GM19193 (cell line): Measurements from ENCODE around the gene ESYT3.

ENCODE experiments used
- POLR2A ChIP-seq: IDR thresholded peaks from 4 replicates; pipeline ENCODE4 v1.6.1; 2011; ENCODE audit not compliant: insufficient read depth, insufficient read length; ENCODE audit errors: extremely low read depth

Gene ESYT3

DNA sequence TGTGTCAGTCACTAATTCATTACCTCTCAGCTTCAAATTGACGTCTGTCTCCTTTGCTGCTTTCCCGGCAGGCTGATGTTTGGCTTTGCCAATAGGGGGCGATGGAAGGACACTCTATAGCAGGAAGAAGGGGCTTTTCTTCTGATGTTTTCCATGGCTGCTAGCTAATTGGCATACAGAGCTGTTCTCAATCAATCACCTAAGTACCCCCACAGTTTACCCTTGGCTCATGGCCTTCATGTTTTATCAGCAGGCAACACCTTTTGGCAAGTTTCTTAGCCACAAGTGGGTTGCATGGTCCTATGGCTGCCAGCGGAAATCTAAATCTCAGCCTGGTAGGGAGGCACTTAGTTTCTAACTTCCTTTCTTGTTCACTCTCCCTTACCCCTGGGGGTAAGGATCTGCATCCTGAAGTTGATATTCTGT is 45.0 kb downstream of the ESYT3 start:
- TF ChIP-seq POLR2A: no peak

GRCh38 chr3:138491971-138492370 is 57.6 kb downstream of the ESYT3 start:
- no peak for TF ChIP-seq POLR2A

- TF ChIP-seq POLR2A: no peak
Observed at GRCh38 chr3:138492980-138493675, 58.7 kb downstream of the ESYT3 start.

- TF ChIP-seq POLR2A: no peak
Observed at GRCh38 chr3:138493804-138494606, 59.6 kb downstream of the ESYT3 start.

DNA sequence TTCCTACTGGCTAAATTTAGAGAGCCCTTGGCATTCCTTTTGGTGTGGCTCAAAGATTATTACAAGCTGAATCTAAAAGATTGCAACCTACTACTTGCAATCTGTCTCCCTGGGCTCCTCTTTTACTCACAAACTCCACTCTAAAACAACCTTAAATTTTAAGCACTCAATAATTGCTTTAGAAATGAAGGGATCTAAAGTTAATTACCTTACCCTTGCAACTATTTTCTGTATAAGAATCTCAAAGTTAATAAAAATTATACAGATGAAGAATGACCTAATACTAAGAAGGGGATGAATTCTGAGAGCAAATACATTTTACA is 60.2 kb downstream of the ESYT3 start:
- no peak for TF ChIP-seq POLR2A

DNA sequence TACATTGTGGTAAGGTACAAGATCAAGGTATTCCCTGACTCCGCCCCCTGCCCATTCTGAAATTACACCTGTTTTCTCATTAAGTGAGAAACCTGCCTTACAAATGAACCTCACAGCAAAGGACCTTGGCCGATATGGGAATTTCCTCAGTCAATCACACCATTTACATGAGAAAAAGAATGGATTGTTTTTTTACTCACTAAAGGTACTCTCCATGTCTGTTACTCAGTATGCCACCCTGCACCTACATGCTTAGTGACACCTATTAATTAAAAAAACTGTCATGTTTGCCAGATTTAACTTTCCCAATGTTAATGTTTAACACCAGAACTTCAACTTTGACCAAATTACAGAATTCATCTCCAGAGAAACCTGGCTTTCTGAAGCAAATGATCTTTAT is 62.0 kb downstream of the ESYT3 start:
- no peak for TF ChIP-seq POLR2A

DNA sequence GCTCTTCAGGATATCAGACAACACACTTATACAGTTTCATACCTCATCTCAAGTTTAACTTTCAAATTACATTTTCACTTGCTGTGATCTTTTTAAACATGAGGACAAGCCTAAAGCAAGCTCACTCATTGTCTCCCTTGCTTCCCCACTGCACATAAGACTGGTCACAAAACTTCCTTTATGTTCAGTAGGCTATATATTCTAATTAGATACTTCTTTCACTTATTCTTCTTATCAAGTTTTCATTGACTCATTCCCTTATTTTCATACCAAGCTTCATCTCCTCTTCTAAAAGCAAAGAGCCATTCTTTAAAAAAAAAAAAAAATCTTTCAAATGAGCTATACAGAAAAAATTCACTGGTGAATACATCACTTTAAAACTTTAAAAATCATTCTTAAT is 62.6 kb downstream of the ESYT3 start:
- TF ChIP-seq POLR2A: no peak

DNA sequence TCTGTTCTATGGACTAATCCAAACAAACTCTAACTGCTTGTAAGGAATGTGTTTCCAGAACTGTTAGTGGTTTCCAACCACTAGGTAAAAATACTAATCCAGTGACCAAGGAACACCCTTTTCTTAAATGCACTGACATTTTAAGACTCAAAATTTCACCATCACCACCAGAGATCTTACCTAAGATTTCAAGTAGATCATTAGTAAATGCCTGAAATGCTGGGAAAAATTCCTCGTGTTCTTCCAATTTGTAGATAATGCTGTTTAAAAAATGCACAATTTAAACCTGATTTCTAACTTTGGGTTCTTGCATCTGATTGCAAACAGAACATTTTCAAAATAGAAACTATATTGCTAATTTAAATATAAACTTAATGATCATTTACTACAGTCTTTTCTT is 63.4 kb downstream of the ESYT3 start:
- no peak for TF ChIP-seq POLR2A

- no peak for TF ChIP-seq POLR2A
Observed at GRCh38 chr3:138498991-138499390, 64.6 kb downstream of the ESYT3 start.

- no peak for TF ChIP-seq POLR2A
Observed at GRCh38 chr3:138507524-138507923, 73.1 kb downstream of the ESYT3 start.

DNA sequence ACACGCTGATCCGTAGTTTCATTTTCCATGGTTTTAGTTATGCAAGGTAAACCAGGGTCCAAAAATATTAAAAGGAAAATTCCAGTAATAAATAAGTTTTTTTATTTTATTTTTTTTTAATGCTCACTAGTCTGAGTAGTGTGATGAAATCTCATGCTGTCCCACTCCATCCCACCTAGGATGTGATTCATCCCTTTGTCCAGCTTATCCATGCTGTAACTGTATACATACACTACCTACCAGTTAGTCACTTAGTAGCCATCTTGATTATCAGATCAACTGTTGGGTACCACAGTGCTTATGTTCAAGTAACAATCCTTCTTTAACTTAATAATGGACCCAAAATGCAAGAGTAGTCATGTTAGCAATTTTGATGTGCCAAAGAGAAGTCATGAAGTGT is 75.2 kb downstream of the ESYT3 start:
- TF ChIP-seq POLR2A: no peak

- no peak for TF ChIP-seq POLR2A
Observed at GRCh38 chr3:138511945-138512344, 77.5 kb downstream of the ESYT3 start.

GRCh38 chr3:138513090-138513843 is 78.9 kb downstream of the ESYT3 start:
- TF ChIP-seq POLR2A: no peak
